Measurements from ENCODE around the gene C11orf71.

The C11orf71 gene

GRCh38 chr11:114400216-114400914 lies at the start of gene C11orf71, which contains the start of gene RBM7:
Gene C11orf71 (minus strand): TSS chr11:114400511. CDS start chr11:114400331, 180 bp downstream.
Gene RBM7 (plus strand): TSS chr11:114400666. CDS start chr11:114400672, 6 bp downstream.
- peak; percentile 73 for DNase-seq

- DNase-seq: no peak
These were observed 49.5 kb upstream of the C11orf71 start for GRCh38 chr11:114449845-114450244.

- no peak for DNase-seq
These were observed 48.6 kb upstream of the C11orf71 start for GRCh38 chr11:114448749-114449482.

- DNase-seq: no peak
These were observed 47.6 kb upstream of the C11orf71 start for GRCh38 chr11:114447892-114448291.

- no peak for DNase-seq
These were observed 47.1 kb upstream of the C11orf71 start for GRCh38 chr11:114447444-114447843.

GRCh38 chr11:114442536-114442935 lies 42.2 kb upstream of the C11orf71 start:
- DNase-seq: no peak

- DNase-seq: no peak
These were observed 41.6 kb upstream of the C11orf71 start for GRCh38 chr11:114441921-114442320.

- DNase-seq: peak; percentile 81
These were observed 40.9 kb upstream of the C11orf71 start for GRCh38 chr11:114440971-114441763.

- DNase-seq: no peak
These were observed 40.0 kb upstream of the C11orf71 start for GRCh38 chr11:114440121-114440860.

- peak; percentile 48 for DNase-seq
These were observed 39.2 kb upstream of the C11orf71 start, which contains the start of gene REXO2 for GRCh38 chr11:114439229-114440120. Gene REXO2 (plus strand): TSS chr11:114439467. CDS start chr11:114439529, 62 bp downstream.

GRCh38 chr11:114438303-114438702 lies 38.0 kb upstream of the C11orf71 start:
- no peak for DNase-seq

GRCh38 chr11:114433376-114433775 lies 33.1 kb upstream of the C11orf71 start:
- no peak for DNase-seq

GRCh38 chr11:114432893-114433292 lies 32.6 kb upstream of the C11orf71 start:
- DNase-seq: no peak

- no peak for DNase-seq
These were observed 30.0 kb upstream of the C11orf71 start for GRCh38 chr11:114430290-114430689.

GRCh38 chr11:114426280-114426679 lies 26.0 kb upstream of the C11orf71 start:
- DNase-seq: no peak

- no peak for DNase-seq
These were observed 16.2 kb upstream of the C11orf71 start for GRCh38 chr11:114416441-114416961.

GRCh38 chr11:114413958-114414357 lies 13.6 kb upstream of the C11orf71 start:
- no peak for DNase-seq

GRCh38 chr11:114412946-114413345 lies 12.6 kb upstream of the C11orf71 start:
- DNase-seq: no peak

- no peak for DNase-seq
These were observed 1.0 kb upstream of the C11orf71 start for GRCh38 chr11:114401311-114401710.

- no peak for DNase-seq
These were observed 558 bp upstream of the C11orf71 start for GRCh38 chr11:114400915-114401223.

- DNase-seq: peak; percentile 55
These were observed 658 bp downstream of the C11orf71 start for GRCh38 chr11:114399490-114400215.
